HG02885 (cell line): ENCODE measurements around the gene SLC25A29.

Experiments
- ATAC-seq: cut with Tn5 transposase; IDR thresholded peaks from one replicate; pipeline ENCODE4 v1.9.1; 2021; ENCODE audit warnings: mild to moderate bottlenecking; ENCODE audit not compliant: unreplicated experiment, poor library complexity

The SLC25A29 gene

GRCh38 chr14:100332797-100333196, 26.6 kb upstream of the SLC25A29 start:
- peak; percentile 83 for ATAC-seq

DNA sequence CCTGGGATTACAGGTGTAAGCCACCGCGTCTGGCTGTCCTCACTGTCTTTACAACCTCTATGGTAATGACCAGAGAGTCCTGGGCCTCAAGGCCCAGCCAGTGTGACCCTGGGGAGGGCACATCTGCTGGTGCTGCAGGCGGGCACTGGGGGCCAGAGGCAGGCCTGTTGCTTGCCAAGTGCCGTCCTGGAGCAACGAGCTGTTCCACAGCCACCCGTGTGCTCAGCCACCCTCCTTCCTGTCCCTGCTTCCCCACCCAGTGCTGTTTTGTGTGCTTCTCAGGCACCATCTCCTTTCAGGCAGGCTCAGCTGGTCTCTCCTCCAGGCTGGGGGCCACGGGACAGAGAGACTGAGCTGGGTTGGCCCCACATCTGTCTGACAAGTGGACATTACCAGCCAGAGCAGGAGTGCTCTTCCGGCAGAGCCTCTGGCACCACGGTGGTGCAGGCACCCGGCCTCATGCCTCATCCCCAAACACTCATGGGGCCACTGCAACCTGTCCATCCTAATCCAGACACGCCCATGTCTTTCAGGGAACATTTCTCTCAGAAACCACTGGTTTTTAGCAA, 25.9 kb upstream of the SLC25A29 start:
- ATAC-seq, result no peak

GRCh38 chr14:100330388-100330931, 24.2 kb upstream of the SLC25A29 start:
- no peak for ATAC-seq

- ATAC-seq, result no peak
These were observed 23.7 kb upstream of the SLC25A29 start for GRCh38 chr14:100330007-100330344.

GRCh38 chr14:100329233-100330006, 23.2 kb upstream of the SLC25A29 start:
- ATAC-seq, result no peak

DNA sequence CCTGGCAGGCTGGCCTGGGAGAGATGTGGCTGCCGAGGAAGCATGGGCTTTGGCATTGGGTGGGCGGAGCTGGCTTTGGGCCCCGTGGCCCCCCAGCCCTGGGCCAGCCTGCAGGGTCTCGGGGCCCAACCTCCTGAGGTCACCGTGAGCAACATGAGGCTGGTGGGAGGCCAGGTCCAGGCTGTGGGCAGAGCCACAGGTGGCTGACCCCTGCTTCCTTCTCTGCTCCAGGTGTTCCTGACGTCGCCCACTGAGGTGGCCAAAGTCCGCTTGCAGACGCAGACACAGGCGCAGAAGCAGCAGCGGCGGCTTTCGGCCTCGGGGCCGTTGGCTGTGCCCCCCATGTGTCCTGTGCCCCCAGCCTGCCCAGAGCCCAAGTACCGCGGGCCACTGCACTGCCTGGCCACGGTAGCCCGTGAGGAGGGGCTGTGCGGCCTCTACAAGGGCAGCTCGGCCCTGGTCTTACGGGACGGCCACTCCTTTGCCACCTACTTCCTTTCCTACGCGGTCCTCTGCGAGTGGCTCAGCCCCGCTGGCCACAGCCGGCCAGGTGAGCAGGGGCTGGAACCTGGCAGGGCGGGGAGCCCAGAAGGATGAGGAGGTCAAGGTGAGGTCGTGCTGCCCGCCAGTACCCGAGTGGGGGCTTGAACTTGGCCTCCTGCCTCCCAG, 22.4 kb upstream of the SLC25A29 start:
- no peak for ATAC-seq

DNA sequence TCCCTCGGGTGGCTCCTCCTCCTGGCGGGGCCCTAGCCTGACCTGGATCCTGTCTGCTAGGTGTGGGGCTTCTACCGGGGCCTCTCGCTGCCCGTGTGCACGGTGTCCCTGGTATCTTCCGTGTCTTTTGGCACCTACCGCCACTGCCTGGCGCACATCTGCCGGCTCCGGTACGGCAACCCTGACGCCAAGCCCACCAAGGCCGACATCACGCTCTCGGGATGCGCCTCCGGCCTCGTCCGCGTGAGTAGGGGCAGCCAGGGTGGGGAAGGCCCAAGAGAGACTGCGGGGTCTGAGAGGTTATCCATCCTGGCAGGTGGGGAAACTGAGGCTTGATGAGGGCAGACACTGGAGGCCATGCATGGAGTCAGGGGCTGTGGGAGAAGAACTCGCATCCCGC, 20.9 kb upstream of the SLC25A29 start:
- ATAC-seq, result no peak

- ATAC-seq, result no peak
These were observed 19.7 kb upstream of the SLC25A29 start for GRCh38 chr14:100325958-100326357.

DNA sequence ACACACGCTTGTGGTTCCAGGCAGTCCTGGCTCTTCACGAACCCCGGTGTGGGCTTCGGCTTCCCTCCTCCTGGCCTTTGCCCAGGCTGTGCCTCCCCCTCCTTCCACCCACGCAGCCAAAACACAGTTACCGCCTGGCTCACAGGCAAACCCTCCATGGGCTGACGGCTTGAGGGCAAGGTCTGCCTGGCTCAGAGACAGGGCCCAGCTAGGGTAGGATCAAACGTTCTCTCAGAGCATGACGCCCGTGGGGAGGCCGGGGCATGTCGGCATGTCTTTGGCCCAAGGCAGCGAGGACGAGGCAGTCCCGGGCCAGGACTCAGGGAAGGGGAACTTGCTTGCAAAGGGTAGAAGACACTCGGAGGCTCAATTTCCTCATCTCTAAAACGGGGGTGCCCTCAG, 19.0 kb upstream of the SLC25A29 start:
- no peak for ATAC-seq

DNA sequence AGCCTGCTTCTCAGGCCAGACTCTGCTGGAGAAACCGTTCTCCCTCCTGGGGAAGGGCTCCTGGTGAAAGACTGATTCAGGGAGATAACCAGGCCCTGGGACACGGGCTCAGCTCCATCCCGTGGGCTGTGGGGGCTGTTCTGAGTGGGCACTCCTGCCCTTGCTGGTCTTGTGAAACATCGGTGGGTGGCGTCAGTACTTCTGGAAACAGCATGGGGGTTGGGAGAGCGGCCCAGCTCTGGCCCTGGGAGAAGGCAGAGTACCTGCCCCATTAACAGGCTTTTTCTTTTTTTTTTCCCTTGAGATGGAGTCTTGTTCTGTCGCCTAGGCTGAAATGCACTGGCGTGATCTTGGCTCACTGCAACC, 17.7 kb upstream of the SLC25A29 start:
- no peak for ATAC-seq

DNA sequence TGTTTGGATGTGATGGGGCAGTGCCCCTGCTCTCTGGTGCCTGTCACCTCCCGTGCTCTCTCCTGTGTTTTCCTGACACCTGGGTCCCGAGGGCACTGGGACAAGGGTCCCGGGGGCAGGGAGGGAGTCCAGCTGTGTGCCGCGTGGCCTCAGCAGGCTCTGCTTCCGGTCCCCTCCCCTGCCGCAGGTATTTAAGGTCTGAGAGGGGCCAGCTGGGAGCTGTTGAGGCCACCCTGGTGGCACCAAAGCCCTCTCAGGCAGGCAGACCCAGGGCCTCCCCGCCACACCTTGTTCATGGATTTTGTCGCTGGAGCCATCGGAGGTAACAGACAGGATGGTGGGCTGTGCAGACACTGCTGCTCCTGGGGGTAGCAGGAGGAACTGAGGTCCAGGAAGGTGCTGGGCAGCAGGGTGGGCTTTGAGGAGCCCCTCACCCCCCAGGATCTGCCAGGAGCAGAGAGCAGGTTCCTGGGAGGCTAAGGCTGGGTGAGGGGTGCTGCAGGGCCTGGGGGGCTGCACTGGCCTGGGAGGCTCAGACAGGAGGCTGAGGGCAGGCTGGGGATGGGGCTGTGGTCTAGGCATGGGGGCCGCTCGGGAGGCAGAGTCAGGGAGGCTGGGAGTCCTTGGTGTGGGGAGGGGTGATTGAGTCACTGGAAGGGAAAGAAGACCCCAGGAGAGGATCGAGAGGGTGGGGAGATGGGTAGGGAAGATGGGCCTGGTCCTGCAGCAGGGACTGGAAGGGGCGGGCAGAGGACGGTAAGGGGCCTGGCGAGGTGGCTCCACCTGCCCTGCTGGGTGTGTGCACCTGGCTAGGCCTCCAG, 17.1 kb upstream of the SLC25A29 start, which contains the start of gene SLC25A47:
SLC25A47 (plus strand) TSS at position 219 of the 821 bp plus-strand sequence; CDS start at position 295, 76 bp downstream.
- ATAC-seq, result no peak

GRCh38 chr14:100322138-100322957, 16.1 kb upstream of the SLC25A29 start:
- ATAC-seq, result no peak

GRCh38 chr14:100321473-100322137, 15.4 kb upstream of the SLC25A29 start:
- ATAC-seq, result no peak

GRCh38 chr14:100320157-100320856, 14.1 kb upstream of the SLC25A29 start:
- no peak for ATAC-seq

DNA sequence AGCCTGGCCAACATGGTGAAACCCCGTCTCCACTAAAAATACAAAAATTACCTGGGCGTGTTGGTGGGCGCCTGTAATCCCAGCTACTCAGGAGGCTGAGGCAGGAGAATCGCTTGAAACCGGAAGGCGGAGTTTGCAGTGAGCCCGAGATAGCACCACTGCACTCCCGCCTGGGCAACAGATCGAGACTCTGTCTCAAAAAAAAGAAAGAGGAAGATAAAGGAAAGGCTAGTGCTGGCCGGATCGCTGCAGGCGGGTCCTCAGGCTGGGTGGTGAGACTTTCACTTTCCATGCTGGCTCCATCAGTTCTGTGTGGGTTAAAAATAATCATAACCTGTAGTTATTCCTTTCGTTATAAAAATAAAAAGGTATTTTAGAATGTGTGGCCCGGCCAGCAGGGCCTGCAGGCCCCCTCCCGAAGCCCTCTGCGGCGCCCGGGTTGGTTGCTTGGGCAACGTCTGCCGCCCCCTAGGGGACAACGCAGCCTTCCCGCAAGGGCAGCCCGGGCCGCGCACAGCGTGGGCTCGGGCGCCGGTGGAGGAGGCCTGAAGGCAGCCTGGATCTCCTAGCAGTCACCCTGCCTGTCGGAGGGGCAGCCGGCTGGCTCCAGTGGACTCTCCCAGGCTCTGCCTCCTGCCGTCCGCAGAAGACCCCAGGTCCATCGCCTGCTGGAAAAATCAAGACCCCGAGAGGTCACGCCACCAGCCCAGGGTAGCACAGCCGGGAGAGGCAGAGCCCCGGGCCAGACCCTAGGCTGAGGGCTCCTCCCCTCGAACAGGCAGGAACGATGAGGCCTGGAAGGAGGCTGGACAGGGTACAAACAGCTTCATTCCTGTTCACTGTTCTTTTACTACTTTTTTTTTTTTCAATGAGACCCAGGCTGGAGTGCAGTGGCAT, 11.9 kb upstream of the SLC25A29 start:
- peak; percentile 86 for ATAC-seq

- no peak for ATAC-seq
These were observed 11.1 kb upstream of the SLC25A29 start for GRCh38 chr14:100317389-100317788.

- ATAC-seq, result no peak
These were observed 8.5 kb upstream of the SLC25A29 start for GRCh38 chr14:100314724-100315123.
